ENCODE data around the gene ARHGAP12.

DNA sequence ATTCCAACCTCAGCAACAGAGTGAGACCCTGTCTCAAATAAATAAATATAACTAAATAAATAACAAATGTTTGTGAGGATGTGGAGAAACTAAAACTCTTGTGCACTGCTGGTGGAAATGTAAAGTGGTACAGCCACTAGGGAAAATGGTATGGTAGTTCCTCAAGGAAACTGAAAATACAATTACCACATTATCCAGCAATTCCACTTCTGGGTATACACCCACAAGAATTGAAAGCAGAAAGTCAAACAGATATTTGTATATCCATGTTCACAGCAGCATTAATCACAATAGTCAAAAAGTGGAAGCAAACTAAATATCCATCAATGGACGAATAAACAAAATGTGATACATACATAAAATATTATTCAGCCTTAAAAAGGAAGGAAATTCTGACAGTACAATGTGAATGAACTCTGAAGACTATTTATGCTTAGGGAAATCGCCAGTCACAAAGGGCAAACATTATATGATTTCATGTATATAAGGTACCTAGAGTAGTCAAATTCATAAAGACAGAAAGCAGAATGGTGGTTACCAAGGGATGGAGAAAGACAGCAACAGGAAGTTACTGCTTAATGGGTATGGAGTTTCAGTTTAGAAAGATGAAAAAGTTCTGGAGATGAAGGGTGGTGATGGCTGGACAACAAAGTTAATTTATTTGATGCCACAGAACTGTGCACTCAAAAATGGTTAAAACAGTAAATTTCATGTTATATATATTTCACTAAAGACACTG is 9.8 kb downstream of the ARHGAP12 start:
- TF ChIP-seq, protein P1, sequence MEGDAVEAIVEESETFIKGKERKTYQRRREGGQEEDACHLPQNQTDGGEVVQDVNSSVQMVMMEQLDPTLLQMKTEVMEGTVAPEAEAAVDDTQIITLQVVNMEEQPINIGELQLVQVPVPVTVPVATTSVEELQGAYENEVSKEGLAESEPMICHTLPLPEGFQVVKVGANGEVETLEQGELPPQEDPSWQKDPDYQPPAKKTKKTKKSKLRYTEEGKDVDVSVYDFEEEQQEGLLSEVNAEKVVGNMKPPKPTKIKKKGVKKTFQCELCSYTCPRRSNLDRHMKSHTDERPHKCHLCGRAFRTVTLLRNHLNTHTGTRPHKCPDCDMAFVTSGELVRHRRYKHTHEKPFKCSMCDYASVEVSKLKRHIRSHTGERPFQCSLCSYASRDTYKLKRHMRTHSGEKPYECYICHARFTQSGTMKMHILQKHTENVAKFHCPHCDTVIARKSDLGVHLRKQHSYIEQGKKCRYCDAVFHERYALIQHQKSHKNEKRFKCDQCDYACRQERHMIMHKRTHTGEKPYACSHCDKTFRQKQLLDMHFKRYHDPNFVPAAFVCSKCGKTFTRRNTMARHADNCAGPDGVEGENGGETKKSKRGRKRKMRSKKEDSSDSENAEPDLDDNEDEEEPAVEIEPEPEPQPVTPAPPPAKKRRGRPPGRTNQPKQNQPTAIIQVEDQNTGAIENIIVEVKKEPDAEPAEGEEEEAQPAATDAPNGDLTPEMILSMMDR (conservative IDR thresholded peaks at IDR 0.05): no peak
- TF ChIP-seq EZH2 (IDR thresholded peaks at IDR 0.05; ENCODE audit: low read depth): no peak
